IPS-18c (cell line): ENCODE measurements around the gene SCTR.
"Not testable (repeated sequence)": the region's sequence is repeated elsewhere in the genome, so short reads cannot be mapped to it uniquely, and the experiment has no call there.

ENCODE experiments used
- H3K4me3 ChIP-seq: 2 replicates; pipeline ENCODE4 v1.7.0; 2013; ENCODE audit warnings: low read depth, mild to moderate bottlenecking, low read length, moderate library complexity; ENCODE audit not compliant: insufficient read depth
- H3K9me3 ChIP-seq: one replicate; pipeline ENCODE4 v1.6.1; 2013; ENCODE audit warnings: mild to moderate bottlenecking, low read length, moderate library complexity; ENCODE audit not compliant: control insufficient read depth, insufficient read depth

SCTR gene

DNA sequence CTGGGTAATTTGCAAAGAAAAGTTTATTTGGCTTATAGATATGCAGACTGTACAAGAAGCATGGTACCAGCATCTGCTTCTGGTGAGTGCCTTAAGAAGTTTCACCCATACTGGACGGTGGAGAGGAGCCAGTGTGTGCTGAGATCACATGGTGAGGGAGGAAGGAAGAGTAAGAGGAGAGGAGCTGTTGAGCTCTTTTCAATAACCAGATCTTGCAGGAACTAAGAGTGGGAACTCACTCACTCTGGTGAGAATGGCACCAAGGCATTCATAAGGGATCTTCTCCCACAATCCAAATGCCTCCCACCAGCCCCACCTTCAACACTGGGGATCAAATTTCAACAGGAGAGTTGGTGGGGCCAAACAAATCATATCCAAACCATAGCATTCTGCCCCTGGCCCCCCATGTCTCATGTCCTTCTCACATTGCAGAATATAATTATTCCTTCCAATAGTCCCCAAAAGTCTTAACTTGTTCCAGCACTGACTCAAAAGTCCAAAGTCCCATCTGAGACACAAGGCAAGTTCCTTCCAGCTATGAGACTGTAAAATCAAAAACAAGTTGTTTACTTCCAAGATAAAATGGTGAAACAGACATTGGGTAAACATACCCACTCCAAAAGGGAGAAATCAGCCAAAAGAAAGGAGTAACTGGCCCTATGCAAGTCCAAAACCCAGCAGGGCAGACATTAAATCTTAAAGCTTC lies 104.3 kb downstream of the SCTR start:
- peaks cover 8% of the 10 kb centered on the region for H3K9me3 ChIP-seq
- no peak overlapping the region for H3K4me3 ChIP-seq

DNA sequence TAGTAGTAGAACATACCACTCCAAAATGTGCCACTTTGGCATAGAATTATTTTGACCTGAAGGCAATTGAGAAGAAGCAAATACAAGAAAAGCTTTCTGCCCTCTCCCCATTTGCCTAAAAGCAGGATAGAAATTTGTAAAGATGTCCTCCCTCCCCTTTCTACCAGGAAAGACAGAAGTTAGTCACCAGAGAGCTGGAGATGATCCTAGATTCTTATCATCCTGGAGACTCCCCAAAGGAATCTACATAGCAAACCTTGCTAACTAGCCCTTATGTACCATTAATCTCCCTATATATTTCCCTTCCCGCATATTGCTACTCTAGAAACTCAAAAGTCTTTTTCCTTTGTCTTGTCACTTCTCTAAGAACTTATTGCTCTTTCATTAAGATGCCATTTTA lies 105.2 kb downstream of the SCTR start:
- Histone ChIP-seq H3K9me3 (peaks cover 8% of the 10 kb centered on the region), H3K4me3 (no peak overlapping the region)

DNA sequence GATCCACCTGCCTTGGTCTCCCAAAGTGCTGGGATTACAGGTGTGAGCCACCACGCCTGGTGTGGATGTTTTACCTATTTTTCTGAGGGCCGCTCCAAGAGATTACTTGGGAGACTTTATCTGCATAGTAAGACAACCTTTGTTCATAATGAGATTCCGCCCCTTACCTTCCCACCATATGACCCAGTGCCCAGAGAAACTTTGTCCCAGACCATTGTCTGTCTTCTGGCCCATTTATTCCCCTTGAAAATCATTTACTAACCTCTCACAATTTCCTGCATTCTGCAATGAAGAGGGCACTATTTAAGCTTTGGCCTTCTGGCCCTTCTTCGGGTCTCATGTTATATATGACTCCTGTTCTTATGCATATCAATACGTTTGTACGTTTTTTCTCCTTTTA lies 106.4 kb downstream of the SCTR start:
- Histone ChIP-seq H3K9me3 (peaks cover 8% of the 10 kb centered on the region), H3K4me3 (no peak overlapping the region)

DNA sequence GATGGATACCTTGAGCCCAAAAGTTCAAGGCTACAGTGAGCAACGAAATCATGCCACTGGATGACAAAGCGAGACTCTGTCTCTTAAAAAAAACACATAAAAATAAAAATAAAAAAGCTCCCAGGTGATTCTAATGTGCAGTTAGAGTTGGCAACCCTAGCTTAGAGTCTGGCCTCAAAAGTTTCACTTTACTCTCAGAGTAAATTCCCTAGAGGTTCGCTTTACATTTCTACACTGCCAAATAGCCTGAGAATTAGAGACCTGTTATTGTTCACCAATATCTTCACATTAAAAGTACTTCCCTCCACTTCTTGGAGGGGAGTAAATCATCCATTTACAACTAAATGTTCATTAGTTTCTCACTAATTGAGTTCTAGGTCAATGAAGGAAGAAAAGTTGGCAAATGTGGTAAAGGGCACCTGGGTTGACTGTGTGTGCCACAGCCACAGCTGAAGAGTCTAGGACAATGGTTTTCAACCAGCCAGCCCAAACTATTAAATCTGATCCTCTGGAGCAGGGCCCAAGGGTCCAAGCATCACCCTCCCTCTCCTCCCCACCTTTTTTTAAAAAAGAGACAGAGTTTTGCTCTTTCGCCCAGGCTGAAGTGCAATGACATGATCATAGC lies 107.9 kb downstream of the SCTR start:
- H3K4me3 ChIP-seq: no peak overlapping the region
- H3K9me3 ChIP-seq: peaks cover 3% of the 10 kb centered on the region

DNA sequence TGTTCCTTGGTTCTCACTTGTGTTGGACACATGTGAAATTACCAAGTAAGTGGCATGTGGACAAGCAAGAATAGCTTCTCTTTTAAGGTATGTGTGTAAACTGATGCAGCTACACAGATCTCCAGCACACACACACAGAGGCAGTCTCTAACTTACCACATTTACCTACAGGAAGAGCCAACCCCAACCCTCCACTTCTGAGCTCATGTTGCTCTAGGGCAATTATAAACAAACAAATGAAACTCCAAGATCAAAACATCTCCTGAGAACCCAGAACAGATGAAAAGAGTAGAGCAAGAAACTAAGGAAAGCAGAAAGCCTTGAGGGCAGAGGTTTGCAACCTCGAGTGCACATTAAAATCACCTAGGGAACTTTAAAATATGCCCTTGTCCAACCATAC lies 108.7 kb downstream of the SCTR start:
- Histone ChIP-seq H3K4me3 (no peak overlapping the region), H3K9me3 (no peaks in the 10 kb centered on the region)

DNA sequence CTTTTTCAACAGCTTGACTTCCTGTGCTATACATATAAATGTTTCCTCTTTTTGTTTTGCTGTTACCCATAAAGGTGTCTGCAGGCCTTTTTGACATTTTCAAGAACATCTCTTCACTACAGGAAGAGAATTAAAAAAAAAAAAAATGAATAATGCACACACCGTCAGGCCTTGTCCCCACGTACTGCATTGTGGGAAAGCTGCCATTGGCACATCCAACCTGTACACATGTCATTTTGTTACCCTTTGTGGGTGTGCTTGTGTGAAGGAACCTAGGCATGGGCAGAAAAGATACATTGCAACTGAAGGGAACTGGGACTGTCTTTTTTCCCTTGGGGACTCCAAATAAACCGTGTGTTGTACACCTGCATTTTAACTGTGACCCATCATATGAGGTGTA lies 109.4 kb downstream of the SCTR start:
- H3K9me3 ChIP-seq: no peaks in the 10 kb centered on the region
- no peak overlapping the region for H3K4me3 ChIP-seq

DNA sequence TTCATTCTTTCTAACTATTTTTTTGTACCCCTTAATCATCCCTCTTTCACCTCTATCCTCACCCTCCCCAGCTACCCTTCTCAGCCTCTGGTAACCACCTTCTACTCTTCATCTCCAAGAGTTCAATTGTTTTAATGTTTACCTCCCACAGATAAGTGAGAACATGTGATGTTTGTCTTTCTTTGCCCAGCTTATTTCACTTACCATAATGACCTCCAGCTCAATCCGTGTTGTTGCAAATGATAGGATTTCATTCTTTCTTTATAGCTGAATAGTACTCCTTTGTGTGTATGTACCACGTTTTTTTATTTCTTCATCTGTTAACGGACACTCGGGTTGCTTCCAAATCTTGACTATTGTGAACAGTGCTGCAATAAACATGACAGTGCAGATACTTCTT lies 114.8 kb downstream of the SCTR start:
- H3K4me3 ChIP-seq: no peak overlapping the region
- H3K9me3 ChIP-seq: no peaks in the 10 kb centered on the region

DNA sequence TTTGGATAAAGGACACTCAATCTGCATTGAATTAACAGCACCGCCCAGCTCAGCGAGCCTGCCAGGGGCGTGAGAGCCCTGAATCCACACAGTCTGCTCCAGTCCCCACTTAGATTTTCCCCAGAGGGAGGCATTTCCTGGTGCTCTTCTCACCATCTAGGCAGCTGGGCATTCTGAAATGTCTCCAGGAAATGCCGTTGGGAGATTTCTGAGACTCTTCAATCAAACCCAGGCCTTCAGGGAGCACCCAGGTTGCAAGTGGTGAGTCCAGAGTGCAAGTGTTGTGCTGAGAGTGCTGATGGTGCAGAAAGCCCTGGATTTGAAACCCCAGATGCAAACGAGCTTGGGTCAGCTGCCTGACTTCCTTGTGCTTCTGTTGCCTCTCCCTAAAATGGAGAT lies 116.1 kb downstream of the SCTR start:
- Histone ChIP-seq H3K4me3 (no peak overlapping the region), H3K9me3 (no peaks in the 10 kb centered on the region)

DNA sequence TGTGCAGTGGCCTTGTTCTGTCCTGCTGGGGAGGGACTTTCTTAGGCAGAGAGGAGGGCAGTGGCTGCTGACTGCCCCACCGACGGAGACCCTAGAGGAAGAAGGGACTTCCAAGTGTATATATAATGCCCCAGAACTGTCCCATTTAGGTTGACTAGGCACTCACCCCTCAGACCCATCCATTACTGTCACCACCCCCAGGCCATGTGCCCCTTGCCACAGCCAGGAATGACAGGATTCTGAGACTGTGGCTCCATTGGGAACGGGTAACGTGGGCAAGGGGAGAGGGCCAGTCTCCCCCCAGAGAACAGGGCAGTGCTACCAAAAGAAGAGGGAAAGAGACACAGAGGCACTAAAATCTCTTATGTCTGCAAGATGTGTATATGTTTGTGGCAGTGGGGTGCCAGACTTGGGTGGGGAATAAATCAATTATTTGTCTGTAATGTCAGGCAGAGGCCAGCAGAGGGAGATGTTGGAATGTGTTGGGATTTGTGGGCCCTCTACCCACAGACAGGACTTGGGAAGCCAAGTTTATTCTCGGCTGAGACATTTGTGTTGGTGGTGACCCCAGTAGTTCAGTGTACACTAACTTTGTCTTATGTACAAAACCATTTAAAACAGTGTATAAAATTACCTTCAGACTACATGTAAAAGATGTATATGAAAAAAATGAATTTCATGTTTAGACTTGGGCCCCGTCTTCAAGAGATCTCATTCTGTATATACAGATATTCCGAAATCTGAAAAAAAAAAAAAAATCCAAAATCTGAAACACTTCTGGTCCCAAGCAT lies 116.7 kb downstream of the SCTR start:
- H3K4me3 ChIP-seq: no peak overlapping the region
- H3K9me3 ChIP-seq: no peaks in the 10 kb centered on the region

DNA sequence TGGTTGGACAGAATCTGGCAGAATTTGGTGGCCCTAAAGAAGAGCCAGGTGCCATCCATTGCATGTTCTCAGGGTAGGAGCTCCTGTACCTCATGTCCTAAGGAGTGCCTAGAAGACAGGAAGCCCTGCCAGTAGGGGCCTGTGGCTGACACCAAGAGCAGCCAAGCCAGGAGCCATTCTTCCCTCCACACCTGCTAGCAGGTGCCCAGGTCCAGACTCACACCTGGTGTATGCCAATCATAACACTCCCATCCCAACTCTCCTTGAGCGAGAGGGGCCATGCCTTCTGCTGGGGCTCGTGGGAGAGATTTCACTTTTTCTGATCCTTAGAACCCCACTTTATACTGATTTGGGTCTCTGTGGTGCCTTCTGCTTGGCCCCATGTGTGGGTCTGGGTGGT lies 119.1 kb downstream of the SCTR start:
- Histone ChIP-seq H3K9me3 (no peaks in the 10 kb centered on the region), H3K4me3 (no peak overlapping the region)

DNA sequence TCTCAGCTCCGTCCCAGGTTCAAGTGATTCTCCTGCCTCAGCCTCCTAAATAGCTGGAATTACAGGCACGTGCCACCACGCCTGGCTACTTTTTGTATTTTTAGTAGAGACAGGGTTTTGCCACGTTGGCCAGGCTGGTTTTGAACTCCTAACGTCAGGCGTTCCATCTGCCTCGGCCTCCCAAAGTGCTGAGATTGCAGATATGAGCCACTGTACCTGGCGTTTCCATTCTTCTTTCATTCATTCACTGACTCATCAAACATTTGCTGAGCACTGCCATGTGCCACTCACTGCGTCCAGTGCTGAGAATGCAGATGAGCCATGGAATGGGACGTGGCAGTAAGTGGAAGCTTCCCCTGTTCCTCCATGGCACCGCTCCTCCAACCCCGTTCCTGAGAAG lies 120.7 kb downstream of the SCTR start:
- not testable (repeated sequence) for H3K4me3 ChIP-seq, H3K9me3 ChIP-seq

DNA sequence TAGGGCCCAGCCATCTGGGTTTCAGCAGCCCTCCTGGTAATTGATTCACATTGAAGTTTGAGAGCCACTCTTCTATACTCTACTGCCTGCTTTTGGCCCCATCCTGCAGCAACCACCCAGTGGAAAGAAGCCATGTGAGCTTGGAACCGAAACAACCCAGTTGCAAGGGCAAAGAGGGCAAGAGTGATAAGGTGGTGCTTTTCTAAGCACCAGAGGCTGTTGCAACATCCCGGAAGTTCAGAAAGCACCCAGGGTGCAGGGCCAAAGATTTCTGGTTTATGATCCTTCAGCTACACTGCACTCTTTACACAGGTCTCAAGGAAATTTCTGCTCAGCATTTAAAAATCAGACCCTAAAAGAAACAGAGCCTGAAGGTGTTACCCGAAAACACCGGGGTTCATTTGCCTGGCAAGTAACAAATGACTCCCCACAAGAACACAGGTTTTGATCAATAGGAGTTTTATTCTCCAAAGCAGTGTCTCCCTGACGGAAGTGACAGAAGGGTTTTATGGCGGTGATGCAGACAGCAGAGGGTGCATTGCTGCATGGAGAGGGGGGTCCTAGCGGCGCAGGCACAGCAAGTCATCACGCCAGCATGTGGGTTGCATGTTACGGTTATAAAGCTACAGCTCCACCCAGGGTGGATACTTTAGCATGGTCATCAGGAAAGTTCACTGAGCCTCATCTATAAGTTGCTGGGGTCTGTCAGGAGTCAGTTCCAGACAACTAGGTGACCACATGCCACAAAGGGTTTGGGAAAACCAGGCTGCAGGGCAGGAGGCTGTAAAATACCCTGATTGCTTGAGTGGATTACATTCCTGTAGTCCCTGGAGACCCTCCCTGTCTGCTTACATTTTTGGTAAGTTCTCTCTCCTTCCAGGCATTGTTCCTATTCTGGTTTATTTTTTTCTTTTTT lies 121.4 kb downstream of the SCTR start:
- H3K9me3 ChIP-seq: no peaks in the 10 kb centered on the region
- H3K4me3 ChIP-seq: no peak overlapping the region

DNA sequence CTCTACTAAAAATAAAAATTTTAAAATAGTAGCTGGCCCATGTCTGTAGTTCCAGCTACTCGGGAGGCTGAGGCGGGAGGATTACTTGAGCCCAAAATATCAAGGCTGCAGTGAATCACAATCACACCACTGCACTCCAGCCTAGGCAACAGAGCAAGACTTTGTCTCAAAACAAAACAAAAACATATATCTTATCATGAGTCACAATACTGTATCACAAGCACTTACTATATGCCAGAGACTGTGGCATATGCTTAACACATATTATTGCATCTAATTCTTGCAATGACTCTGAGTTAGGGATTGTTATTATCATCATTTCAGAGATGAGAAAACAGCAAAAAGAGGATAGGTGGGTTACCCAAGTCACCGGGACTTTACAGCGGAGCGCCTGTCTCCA lies 122.2 kb downstream of the SCTR start:
- Histone ChIP-seq H3K4me3 (no peak overlapping the region), H3K9me3 (no peaks in the 10 kb centered on the region)

DNA sequence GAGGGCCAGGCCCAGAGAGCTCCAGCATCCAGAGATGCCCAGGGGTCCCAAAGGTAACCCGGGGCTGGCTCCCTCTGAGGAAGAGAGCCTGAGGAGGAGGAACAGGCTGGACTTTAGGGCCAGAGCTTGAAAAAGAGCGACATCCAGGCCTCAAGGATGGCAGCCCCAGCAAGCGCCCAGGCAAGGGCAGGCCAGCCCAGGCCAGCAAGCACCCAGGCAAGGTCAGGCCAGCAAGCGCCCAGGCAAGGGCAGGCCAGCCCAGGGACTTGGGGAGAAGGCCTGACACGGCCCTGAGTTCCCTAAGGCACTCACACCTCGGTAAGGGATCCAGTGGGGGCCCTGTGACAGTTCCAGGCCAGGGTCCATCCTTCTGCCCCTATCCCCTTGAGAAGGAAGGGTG lies 127.1 kb downstream of the SCTR start:
- no peak overlapping the region for H3K4me3 ChIP-seq
- no peaks in the 10 kb centered on the region for H3K9me3 ChIP-seq

DNA sequence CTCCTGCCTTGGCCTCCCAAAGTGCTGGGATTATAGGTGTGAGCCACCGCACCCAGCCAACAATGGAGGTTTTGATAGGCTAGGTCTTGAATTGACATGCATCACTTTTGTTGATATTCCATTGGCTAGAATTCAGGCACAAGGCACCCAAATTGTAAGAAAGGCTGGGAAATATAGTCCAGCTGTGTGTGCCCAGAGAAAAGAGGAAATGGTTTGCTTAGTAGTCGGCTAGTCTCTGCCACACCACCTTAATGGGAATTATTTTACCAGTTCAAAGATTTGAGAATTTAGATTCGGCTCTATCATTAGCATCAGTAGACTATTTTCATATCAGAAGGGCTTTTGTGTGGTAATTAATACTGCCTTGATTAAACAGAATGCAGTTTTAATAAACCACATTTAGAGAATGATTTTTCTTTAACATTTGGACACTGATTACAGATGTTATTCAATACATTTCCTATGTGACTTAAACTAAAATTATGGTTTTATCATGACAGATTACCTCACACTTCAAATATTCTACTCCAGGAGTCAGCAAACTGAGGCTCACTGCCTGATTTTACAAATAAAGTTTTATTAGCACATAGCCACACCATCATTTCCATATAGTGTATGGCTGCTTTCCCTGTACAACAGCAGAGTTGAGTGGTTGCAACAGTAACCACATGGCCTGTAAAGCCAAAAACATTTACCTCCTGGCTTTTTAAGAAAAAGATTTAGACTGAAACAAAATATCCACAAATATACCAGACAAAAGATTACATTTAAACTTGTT lies 130.1 kb downstream of the SCTR start:
- Histone ChIP-seq H3K4me3 (no peak overlapping the region), H3K9me3 (no peaks in the 10 kb centered on the region)
